ENCODE results near the gene RFX5. TPM values are rescaled to one million over a fixed set of nuclear protein-coding genes. Genes with fewer than 3 reads are reported as not detected.
A peak's percentile ranks its signal among the peaks of the same experiment; 100 is the strongest.

The RFX5 gene
- total and polyA plus RNA-seq, 2 donors (not counting 3 experiments of a cell fraction or from before 2014, with no cell fraction given), result 23.5 to 52.8 TPM

DNA sequence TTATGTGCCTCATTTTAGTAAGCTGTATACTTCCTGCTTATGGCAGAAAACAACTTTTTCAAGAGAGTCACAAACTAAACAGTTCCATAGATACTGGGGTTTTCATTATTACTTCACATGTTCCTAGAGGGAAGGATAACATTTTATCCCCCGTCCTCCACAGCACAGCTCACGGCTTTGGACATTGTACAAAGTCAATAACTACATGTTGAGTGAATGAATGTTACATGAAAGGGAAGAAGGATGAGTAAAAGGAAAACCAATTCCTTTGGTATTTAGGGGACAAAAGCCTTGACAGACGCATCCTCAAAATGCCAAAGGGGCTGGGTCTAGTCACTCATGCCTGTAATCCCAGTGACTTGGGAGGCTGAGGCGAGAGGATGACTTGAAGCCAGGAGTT, 34.6 kb downstream of the RFX5 start:
- H3K9ac ChIP-seq (replicated peaks; ENCODE audit: extremely low read depth, insufficient read depth, low read length), result no peak overlapping the region
- H4K20me1 ChIP-seq (replicated peaks; ENCODE audit: control insufficient read depth, extremely low read depth, insufficient read depth, low read length), result no peaks in the 10 kb centered on the region
- intact Hi-C loops (cut with micrococcal nuclease), result no loop called here
- H3K4me3 ChIP-seq (replicated peaks in 1 of 3; ENCODE audit: insufficient read depth in 1 of 3, low read depth in 1 of 3, low read length in 3 of 3), result no peak overlapping the region
- H3K79me2 ChIP-seq (ENCODE audit: control insufficient read depth, insufficient read depth, low read length), result peaks cover 18% of the 10 kb centered on the region
- H3K27me3 ChIP-seq (ENCODE audit: control insufficient read depth in 2 of 2, insufficient read depth in 2 of 2, low read length in 2 of 2), result no peaks in the 10 kb centered on the region
- no peak for FAIRE-seq
- no peaks in the 10 kb centered on the region for H3K9me1 ChIP-seq (replicated peaks; ENCODE audit: control insufficient read depth, extremely low read depth, insufficient read depth, low read length)
- H2AFZ ChIP-seq (ENCODE audit: low read depth, low read length), result no peak overlapping the region
- no TSS peak for BruUV-seq (replicated peaks)
- no peak for DNase-seq (ENCODE audit: low read depth, low spot score)
- dilution Hi-C loops (cut with MboI; ENCODE audit: extremely low pct_ligation_motif_present, low sequenced_read_pairs), result no loop called here
- POLR2A ChIA-PET, result interaction anchor here (1.3 kb wide), 1 partner anchor 32 kb away, joined by 3 read pairs; no protein-coding TSS in a partner anchor
- TF ChIP-seq MYC (IDR thresholded peaks at IDR 0.05; ENCODE audit: low read depth, low read length) (no peak), GATA2 (IDR thresholded peaks at IDR 0.05; ENCODE audit: insufficient read depth, insufficient read length, low read depth, low read length) (no peak), POLR2A (IDR thresholded peaks at IDR 0.05; ENCODE audit: low read depth, low read length) (no peak), JUN (IDR thresholded peaks at IDR 0.05; ENCODE audit: borderline replicate concordance, insufficient read depth, insufficient read length, low read depth) (no peak), FOS (IDR thresholded peaks at IDR 0.05; ENCODE audit: borderline replicate concordance, insufficient read depth, low read length) (no peak), EZH2 (IDR thresholded peaks at IDR 0.05; ENCODE audit: borderline replicate concordance, low read depth, low read length, severe bottlenecking) (no peak), POLR2AphosphoS5 (IDR thresholded peaks at IDR 0.05; ENCODE audit: insufficient read depth, low read depth, low read length) (no peak)
- TF ChIP-seq, protein P1, sequence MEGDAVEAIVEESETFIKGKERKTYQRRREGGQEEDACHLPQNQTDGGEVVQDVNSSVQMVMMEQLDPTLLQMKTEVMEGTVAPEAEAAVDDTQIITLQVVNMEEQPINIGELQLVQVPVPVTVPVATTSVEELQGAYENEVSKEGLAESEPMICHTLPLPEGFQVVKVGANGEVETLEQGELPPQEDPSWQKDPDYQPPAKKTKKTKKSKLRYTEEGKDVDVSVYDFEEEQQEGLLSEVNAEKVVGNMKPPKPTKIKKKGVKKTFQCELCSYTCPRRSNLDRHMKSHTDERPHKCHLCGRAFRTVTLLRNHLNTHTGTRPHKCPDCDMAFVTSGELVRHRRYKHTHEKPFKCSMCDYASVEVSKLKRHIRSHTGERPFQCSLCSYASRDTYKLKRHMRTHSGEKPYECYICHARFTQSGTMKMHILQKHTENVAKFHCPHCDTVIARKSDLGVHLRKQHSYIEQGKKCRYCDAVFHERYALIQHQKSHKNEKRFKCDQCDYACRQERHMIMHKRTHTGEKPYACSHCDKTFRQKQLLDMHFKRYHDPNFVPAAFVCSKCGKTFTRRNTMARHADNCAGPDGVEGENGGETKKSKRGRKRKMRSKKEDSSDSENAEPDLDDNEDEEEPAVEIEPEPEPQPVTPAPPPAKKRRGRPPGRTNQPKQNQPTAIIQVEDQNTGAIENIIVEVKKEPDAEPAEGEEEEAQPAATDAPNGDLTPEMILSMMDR (IDR thresholded peaks at IDR 0.05; ENCODE audit: extremely low read depth in 1 of 2, insufficient read depth in 1 of 2, low read depth in 1 of 2, low read length in 2 of 2), result no peak
- TF ChIP-seq, protein P2, sequence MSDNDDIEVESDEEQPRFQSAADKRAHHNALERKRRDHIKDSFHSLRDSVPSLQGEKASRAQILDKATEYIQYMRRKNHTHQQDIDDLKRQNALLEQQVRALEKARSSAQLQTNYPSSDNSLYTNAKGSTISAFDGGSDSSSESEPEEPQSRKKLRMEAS (IDR thresholded peaks at IDR 0.05; ENCODE audit: insufficient read depth, insufficient read length), result no peak
- H3K36me3 ChIP-seq (ENCODE audit: control insufficient read depth in 2 of 2, extremely low read depth in 1 of 2, insufficient read depth in 2 of 2, low read length in 2 of 2), result peaks cover 9 to 28% of the 10 kb centered on the region in 2 experiments
- CTCF ChIA-PET, result interaction anchor here (1.4 to 22.0 kb wide), 3 partner anchors 11 to 26 kb away, joined by 6 to 674 read pairs (median 80); no protein-coding TSS in a partner anchor
- no peaks in the 10 kb centered on the region for H3K9me3 ChIP-seq (replicated peaks; ENCODE audit: control insufficient read depth, insufficient read depth, low read length)
- peak overlapping the region; percentile 81 for H3K27ac ChIP-seq (ENCODE audit: insufficient read depth, low read depth, low read length)
- H3K4me1 ChIP-seq (ENCODE audit: control insufficient read depth, extremely low read depth, insufficient read depth, low read length), result peaks cover 37% of the 10 kb centered on the region
- H3K4me2 ChIP-seq (ENCODE audit: insufficient read depth, low read length), result no peak overlapping the region

Measured in endothelial cell of umbilical vein (primary cell).